ENCODE measurements around the gene MYH11. TPM values are rescaled to one million over a fixed set of nuclear protein-coding genes. Genes with fewer than 3 reads are reported as not detected.
"Not testable (repeated sequence)": the region's sequence is repeated elsewhere in the genome, so short reads cannot be mapped to it uniquely, and the experiment has no call there.

Gene MYH11
- total RNA-seq, 1 donor, result 0.27 TPM

DNA sequence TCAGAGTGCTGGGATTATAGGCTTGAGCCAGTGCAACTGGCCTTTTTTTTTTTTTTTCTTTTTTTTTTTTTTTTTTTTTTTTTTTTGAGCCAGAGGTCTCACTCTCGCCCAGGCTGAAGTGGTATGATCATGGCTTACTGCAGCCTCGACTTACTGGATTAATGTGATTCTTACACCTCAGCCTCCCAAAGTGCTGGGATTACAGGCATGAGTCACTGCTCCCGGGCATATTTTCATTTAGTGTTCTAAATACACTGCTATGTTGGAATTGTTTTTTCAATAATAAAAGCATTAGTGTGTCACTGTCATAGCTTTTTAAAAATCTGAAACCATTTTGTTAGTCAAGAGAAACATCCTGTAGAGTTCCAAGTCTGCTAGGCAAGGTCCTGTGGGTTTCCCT is 166.5 kb downstream of the MYH11 start:
- no peak for DNase-seq (ENCODE audit: low read depth in 2 of 3, low spot score in 2 of 3)

GRCh38 chr16:15689290-15689689 is 167.5 kb downstream of the MYH11 start:
- no peak for DNase-seq (ENCODE audit: low read depth in 2 of 3, low spot score in 2 of 3)

DNA sequence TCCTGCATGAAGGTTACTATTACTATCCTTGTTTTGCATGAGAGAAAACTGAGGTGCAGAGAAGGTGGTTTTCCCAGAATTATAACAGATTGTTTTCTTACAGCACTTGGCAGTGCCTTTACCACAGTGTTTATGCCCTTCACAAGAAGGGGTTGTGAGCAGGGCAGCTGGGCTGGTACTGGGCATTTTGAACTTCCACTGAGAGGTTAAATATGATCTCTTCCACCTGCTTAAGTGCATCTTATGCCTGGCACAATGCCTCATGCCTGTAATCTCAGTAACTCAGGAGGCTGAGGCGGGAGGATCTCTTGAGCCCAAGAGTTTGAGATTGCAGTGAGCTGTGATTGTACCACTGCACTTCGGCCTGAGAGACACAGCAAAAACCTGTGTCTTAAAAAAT is 170.5 kb downstream of the MYH11 start:
- no peak for DNase-seq (ENCODE audit: low read depth in 2 of 3, low spot score in 2 of 3)

DNA sequence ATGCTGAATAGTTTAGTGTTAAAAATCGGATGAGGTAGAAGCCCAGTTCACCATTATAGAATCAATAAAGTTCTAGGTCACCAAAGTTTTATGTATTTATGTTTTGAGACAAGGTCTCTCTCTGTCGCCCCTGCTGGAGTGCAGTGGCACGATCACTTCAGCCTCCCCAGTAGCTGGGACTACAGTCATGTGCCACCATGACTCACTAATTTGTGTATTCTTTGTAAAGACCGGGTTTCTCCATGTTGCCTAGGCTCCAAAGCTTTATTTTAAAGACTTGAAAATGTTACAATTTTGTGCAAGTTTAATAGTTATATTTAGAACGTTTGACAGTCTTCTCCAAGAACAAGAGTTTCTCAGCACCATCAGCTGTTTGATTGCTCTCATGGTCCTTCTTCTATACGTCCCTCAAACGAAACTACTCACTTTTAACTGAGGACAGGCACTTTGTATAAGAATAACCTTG is 174.7 kb downstream of the MYH11 start:
- peak in 2 of 3 donors; percentile 82 to 86 for DNase-seq (ENCODE audit: low read depth in 2 of 3, low spot score in 2 of 3)

GRCh38 chr16:15677447-15677846 is 179.4 kb downstream of the MYH11 start:
- no peak for DNase-seq (ENCODE audit: low read depth in 2 of 3, low spot score in 2 of 3)

DNA sequence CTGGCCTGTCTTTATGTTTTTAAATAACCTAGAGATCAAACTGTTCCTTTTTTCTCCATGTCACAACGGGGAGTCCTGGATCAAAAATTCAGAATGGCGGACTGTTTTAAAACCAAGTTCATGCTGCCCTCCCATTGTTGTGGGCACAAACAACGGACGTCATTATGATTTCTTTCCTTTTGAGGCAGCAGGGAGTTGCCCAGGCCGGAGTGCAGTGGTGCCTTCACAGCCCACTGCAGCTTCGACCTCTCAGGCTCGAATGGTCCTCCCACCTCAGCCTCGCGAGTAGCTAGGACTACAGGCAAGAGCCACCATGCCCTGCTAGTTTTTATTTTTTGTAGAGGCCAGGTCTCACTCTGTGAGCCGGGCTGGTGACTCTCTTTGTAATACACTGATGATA is 180.3 kb downstream of the MYH11 start:
- DNase-seq (ENCODE audit: low read depth in 2 of 3, low spot score in 2 of 3), result no peak

GRCh38 chr16:15674571-15674970 is 182.3 kb downstream of the MYH11 start:
- DNase-seq (ENCODE audit: low read depth in 2 of 3, low spot score in 2 of 3), result no peak

DNA sequence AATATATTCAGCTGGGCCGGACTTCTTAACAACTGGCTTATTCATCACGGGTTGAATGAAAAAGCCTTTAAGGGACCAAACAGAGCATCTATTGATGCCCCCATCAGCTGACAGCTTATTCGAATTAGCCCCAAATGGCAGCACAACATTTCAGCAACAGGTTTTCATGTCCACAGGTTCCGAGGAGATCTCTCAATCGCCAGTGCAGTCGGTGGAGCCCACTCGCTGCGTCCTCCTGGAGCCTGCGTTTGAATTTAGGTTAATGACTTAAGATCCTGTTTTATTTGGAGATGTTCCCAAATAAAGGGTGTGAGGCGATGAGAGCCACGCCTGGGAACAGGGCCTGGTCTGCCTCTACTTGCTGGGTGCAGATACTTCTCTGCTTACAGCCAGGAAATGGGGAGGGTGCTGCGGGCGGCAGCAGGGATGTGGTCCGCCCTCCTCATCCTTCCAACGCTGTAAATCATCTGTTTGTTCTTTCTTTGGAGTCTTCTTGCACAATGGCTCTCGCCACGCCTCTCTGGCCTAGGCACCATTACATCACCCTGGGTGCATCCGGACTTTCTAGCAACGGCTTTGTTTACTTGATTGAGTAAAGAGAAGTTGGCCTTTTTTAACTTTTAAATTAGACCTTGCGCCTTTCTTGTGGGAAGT is 184.2 kb downstream of the MYH11 start:
- DNase-seq (ENCODE audit: low read depth in 2 of 3, low spot score in 2 of 3), result peak; percentile 58 to 99 (median 95)

DNA sequence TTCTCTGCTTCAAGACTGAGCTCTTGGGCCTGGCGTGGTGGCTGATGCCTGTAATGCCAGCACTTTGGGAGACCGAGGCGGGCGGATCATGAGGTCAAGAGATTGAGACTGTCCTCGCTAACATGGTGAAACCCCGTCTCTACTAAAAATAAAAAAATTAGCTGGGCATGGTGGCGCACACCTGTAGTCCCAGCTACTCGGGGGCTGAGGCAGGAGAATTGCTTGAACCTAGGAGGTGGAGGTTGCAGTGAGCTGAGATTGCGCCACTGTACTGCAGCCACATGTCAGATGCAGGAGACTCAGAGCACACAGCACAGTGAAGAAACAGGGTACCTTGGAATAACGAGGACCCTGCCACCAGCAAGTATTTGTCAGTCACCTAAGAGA is 184.7 kb downstream of the MYH11 start:
- DNase-seq (ENCODE audit: low read depth in 2 of 3, low spot score in 2 of 3), result not testable (repeated sequence)

GRCh38 chr16:15671530-15672117 is 185.2 kb downstream of the MYH11 start:
- no peak for DNase-seq (ENCODE audit: low read depth in 2 of 3, low spot score in 2 of 3)

DNA sequence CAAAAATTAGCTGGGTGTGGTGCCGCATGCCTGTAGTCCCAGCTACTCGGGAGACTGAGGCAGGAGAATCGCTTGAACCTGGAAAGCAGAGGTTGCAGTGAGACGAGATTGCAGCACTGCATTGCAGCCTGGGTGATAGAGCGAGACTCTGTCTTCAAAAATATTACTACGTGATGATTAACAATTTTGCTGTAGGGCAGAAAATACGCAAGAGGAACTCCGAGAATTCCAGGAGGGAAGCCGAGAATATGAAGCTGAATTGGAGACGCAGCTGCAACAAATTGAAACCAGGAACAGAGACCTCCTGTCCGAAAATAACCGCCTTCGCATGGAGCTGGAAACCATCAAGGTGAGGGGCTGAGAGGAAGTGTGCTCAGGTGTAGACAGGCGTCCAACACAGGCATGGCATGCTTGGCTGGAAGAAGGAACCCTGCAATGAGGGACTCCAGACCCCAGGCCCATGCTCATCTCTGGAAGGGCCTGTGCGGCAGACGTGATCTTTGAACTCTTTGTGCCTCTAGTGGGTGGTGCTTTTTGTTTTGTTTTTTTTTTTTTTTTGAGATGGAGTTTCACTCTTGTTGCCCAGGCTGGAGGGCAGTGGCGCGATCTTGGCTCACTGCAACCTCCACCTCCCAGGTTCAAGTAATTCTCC is 189.6 kb downstream of the MYH11 start:
- DNase-seq (ENCODE audit: low read depth in 2 of 3, low spot score in 2 of 3), result no peak

DNA sequence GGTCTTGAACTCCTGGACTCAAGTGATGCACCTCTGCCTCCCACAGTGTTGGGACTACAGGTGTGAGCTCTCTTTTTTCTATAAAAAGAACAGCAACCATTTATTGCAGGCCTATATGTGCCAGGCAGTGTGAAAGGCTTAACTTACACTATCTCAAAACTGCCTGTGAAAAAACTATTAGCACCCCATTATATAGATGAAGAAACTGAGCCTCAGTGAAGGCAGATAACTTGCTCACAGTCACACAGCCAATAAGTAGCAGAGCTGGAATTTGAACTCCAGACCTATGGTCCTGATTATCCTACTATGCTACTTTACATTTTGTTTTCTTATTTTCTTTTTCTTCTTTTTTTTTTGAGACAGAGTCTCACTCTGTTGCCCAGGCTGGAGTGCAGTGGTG is 191.7 kb downstream of the MYH11 start:
- no peak for DNase-seq (ENCODE audit: low read depth in 2 of 3, low spot score in 2 of 3)

GRCh38 chr16:15660203-15660601 is 196.6 kb downstream of the MYH11 start:
- DNase-seq (ENCODE audit: low read depth in 2 of 3, low spot score in 2 of 3), result no peak

DNA sequence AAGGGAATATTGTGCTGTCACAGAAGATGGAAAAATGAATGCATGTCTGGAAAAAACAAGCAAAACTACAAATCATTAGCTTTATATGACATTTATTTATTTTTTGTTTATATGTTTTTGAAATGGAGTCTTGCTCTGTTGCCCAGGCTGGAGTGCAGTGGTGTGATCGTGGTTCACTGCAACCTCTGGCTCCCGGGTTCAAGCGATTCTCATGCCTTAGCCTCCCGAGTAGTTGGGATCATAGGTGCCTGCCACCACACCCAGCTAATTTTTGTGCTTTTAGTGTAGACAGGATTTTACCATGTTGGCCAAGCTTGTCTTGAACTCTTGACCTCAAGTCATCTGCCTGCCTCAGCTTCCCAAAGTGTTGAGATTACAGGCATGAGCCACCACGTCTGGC is 198.3 kb downstream of the MYH11 start:
- no peak for DNase-seq (ENCODE audit: low read depth in 2 of 3, low spot score in 2 of 3)

GRCh38 chr16:15658149-15658548 is 198.7 kb downstream of the MYH11 start:
- DNase-seq (ENCODE audit: low read depth in 2 of 3, low spot score in 2 of 3), result no peak

GRCh38 chr16:15655561-15655960 is 201.3 kb downstream of the MYH11 start:
- not testable (repeated sequence) for DNase-seq (ENCODE audit: low read depth in 2 of 3, low spot score in 2 of 3)

- DNase-seq (ENCODE audit: low read depth in 2 of 3, low spot score in 2 of 3), result no peak
Measured at GRCh38 chr16:15654591-15654990, 202.2 kb downstream of the MYH11 start.

GRCh38 chr16:15653227-15653626 is 203.6 kb downstream of the MYH11 start:
- DNase-seq (ENCODE audit: low read depth in 2 of 3, low spot score in 2 of 3), result no peak

Data from hematopoietic multipotent progenitor cell (in vitro differentiated cells).